GM12878 (cell line): ENCODE results near the gene GLUD1. TPM values are rescaled to one million over a fixed set of nuclear protein-coding genes. Genes with fewer than 3 reads are reported as not detected.

ENCODE experiments used
- ATAC-seq: fragments of 200-7000 bp; cut with Tn5 transposase; 3 replicates; pipeline ENCODE4 v1.9.1; 2020; ENCODE audit warnings: mild to moderate bottlenecking, moderate library complexity
- BruUV-seq: library from RNA; stranded (reverse); fragments of 400-500 nt; replicated peaks from 2 replicates; lab custom pipeline; 2021; lab: Mats Ljungman, UMichigan
- CTCF ChIA-PET: fragments of 300-600 bp; sonication (Branson Sonifier 250); formaldehyde crosslinking; extraction: SDS; loops from one replicate; lab custom pipeline; 2021; ENCODE audit warnings: inconsistent platforms; lab: Yijun Ruan, JAX
- POLR2A ChIA-PET: fragments of 350-600 bp; formaldehyde crosslinking; extraction: SDS; loops from one replicate; lab custom pipeline; 2021; ENCODE audit warnings: inconsistent platforms; lab: Charles Lee
- RAD21 ChIA-PET: fragments of 300-600 bp; sonication (Branson Sonifier 250); formaldehyde crosslinking; loops from one replicate; lab custom pipeline; 2023; ENCODE audit warnings: antibody characterized with exemption; ENCODE audit not compliant: unreplicated experiment; lab: Charles Lee
- SMC1A ChIA-PET: fragments of 300-600 bp; sonication (Branson Sonifier 250); formaldehyde crosslinking; loops from one replicate; lab custom pipeline; 2023; ENCODE audit not compliant: unreplicated experiment, uncharacterized antibody; lab: Charles Lee
- DNase-seq: peaks from one replicate; pipeline ENCODE4 v3.0.0-alpha.2; 2011; ENCODE audit warnings: low read depth, low spot score
- FAIRE-seq: peaks from 3 replicates; lab custom pipeline; 2011; peaks lifted over from hg19 to GRCh38; lab: Jason Lieb, UNC
- H2AFZ ChIP-seq: 2 replicates; pipeline ENCODE4 v1.6.0; 2011; ENCODE audit warnings: low read depth, low read length, control low read depth; ENCODE audit not compliant: control insufficient read depth
- H3K27ac ChIP-seq: 2 replicates; pipeline ENCODE4 v1.5.1; 2011; ENCODE audit warnings: control low read depth; ENCODE audit not compliant: control insufficient read depth, insufficient read depth
- H3K27me3 ChIP-seq, 2 experiments: replicated peaks in 1 of 2; 2 replicates each; pipeline versions ENCODE4 v1.6.0 to v1.6.1; 2011; ENCODE audit warnings: low read length in 1 of 2; ENCODE audit not compliant: control insufficient read depth in 2 of 2, insufficient read depth in 2 of 2
- H3K36me3 ChIP-seq, 2 experiments: 2 replicates each; pipeline ENCODE4 v1.5.1; 2011; ENCODE audit warnings: low read length in 1 of 2; ENCODE audit not compliant: control insufficient read depth in 2 of 2, insufficient read depth in 2 of 2
- H3K4me1 ChIP-seq: 2 replicates; pipeline ENCODE4 v1.6.1; 2011; ENCODE audit warnings: mild to moderate bottlenecking, low read length, moderate library complexity, mixed read lengths; ENCODE audit not compliant: control insufficient read depth, insufficient read depth
- H3K4me2 ChIP-seq: 2 replicates; pipeline ENCODE4 v1.6.0; 2011; ENCODE audit warnings: control low read depth; ENCODE audit not compliant: control insufficient read depth, insufficient read depth
- H3K4me3 ChIP-seq: fragments of 200-600 bp; sonication (generic); 2 replicates; pipeline ENCODE4 v1.5.1; 2016
- H3K79me2 ChIP-seq: 2 replicates; pipeline ENCODE4 v1.6.0; 2011; ENCODE audit warnings: low read length; ENCODE audit not compliant: control insufficient read depth, insufficient read depth
- H3K9ac ChIP-seq: 2 replicates; pipeline ENCODE4 v1.8.0; 2011; ENCODE audit warnings: low read length, control low read depth, mixed read lengths; ENCODE audit not compliant: control insufficient read depth, insufficient read depth
- H3K9me3 ChIP-seq: replicated peaks from 3 replicates; pipeline ENCODE4 v1.5.1; 2011; ENCODE audit warnings: mild to moderate bottlenecking, low read length; ENCODE audit not compliant: control insufficient read depth, insufficient read depth
- H4K20me1 ChIP-seq: 2 replicates; pipeline ENCODE4 v1.6.0; 2011; ENCODE audit not compliant: control insufficient read depth, insufficient read depth
- ASH2L ChIP-seq: fragments of 300-600, 200-600 bp; sonication (generic); IDR thresholded peaks from 2 replicates; pipeline ENCODE4 v1.6.1; 2017; ENCODE audit warnings: low read depth, mild to moderate bottlenecking, borderline replicate concordance
- CBFB ChIP-seq: IDR thresholded peaks from 2 replicates; pipeline ENCODE4 v1.6.1; 2016; ENCODE audit warnings: antibody characterized with exemption, low read depth
- E2F8 ChIP-seq: fragments of 450-650 bp; IDR thresholded peaks from 2 replicates; pipeline ENCODE4 v1.6.1; 2018; ENCODE audit warnings: mild to moderate bottlenecking, low read depth, moderate library complexity; ENCODE audit not compliant: partially characterized antibody
- JUNB ChIP-seq: IDR thresholded peaks from 2 replicates; pipeline ENCODE4 v1.6.1; 2016; ENCODE audit warnings: antibody characterized with exemption, mild to moderate bottlenecking
- MEF2B ChIP-seq: fragments of 450-650 bp; IDR thresholded peaks from 2 replicates; pipeline ENCODE4 v1.6.1; 2018; ENCODE audit warnings: mild to moderate bottlenecking, moderate library complexity; ENCODE audit not compliant: partially characterized antibody, poor library complexity, severe bottlenecking
- NR2C1 ChIP-seq: fragments of 450-650 bp; IDR thresholded peaks from 2 replicates; pipeline ENCODE4 v1.6.1; 2017; ENCODE audit warnings: antibody characterized with exemption, mild to moderate bottlenecking, moderate library complexity
- RB1 ChIP-seq: fragments of 450-650 bp; formaldehyde crosslinking; IDR thresholded peaks from 2 replicates; pipeline ENCODE4 v1.6.1; 2017; ENCODE audit warnings: mild to moderate bottlenecking, borderline replicate concordance
- SIX5 ChIP-seq: IDR thresholded peaks from 2 replicates; pipeline ENCODE4 v1.6.1; 2011; ENCODE audit warnings: mild to moderate bottlenecking, low read depth, low read length, moderate library complexity; ENCODE audit not compliant: severe bottlenecking
- SPI1 ChIP-seq: IDR thresholded peaks from 2 replicates; pipeline ENCODE4 v1.6.1; 2011; ENCODE audit warnings: low read depth, mild to moderate bottlenecking, low read length, moderate library complexity, borderline replicate concordance; ENCODE audit not compliant: insufficient read depth
- STAT1 ChIP-seq: fragments of 450-650 bp; conservative IDR thresholded peaks from 2 replicates; pipeline ENCODE4 v1.6.1; 2014; ENCODE audit warnings: antibody characterized with exemption, mild to moderate bottlenecking
- STAT3 ChIP-seq: IDR thresholded peaks from 2 replicates; pipeline ENCODE4 v1.6.1; 2011; ENCODE audit warnings: low read depth, low read length, improper control_type of control experiment
- TCF12 ChIP-seq: IDR thresholded peaks from 2 replicates; pipeline ENCODE4 v1.6.1; 2011; ENCODE audit warnings: low read depth, mild to moderate bottlenecking, low read length
- ZNF622 ChIP-seq: fragments of 450-650 bp; IDR thresholded peaks from 2 replicates; pipeline ENCODE4 v1.6.1; 2017; ENCODE audit warnings: mild to moderate bottlenecking, inconsistent platforms
- WGBS: methylation state at CpG from one replicate; pipeline ENCODE4 v1.1.6; 2016; ENCODE audit warnings: low lambda C conversion rate; ENCODE audit not compliant: insufficient replicate concordance, insufficient coverage; ENCODE audit errors: missing lambda C conversion rate; 5-methylcytosine and 5-hydroxymethylcytosine counted together
- in situ Hi-C: fragments of 300-500 bp; cut with MboI; formaldehyde crosslinking; loops from 9 replicates; pipeline ENCODE4 v1.14.3; 2018; ENCODE audit warnings: mixed read lengths
- intact Hi-C: fragments of 100-400 bp; cut with micrococcal nuclease; formaldehyde crosslinking; loops from one replicate; pipeline ENCODE4 v1.14.2; 2022; ENCODE audit not compliant: unreplicated experiment
- polyA plus RNA-seq, 11 experiments: library from polyadenylated mRNA; depleted of rRNA in 4 of 11; unstranded in 6 of 11; stranded (reverse) in 5 of 11; fragments of >200 nt; fragmentation: Nextera tagmentation in 4 of 11; fragmentation: Illumina TruSeq in 1 of 11; extraction: Ambion mirVana in 4 of 11; extraction: Trizol in 1 of 11; gene quantifications; 1 replicate in 1 of 11; 2 replicates in 10 of 11; pipeline versions ENCODE4 v1.2.1 to v1.2.3, GENCODE V29; 2011 to 2016; ENCODE audit warnings: inconsistent platforms in 2 of 11, missing spikeins in 2 of 11, low read depth in 1 of 11
- total RNA-seq, 4 experiments: library from RNA; depleted of rRNA in 3 of 4; stranded (reverse); fragments of >200 nt in 3 of 4; fragmentation: Illumina TruSeq in 1 of 4; extraction: Trizol in 1 of 4; gene quantifications; 2 replicates each; pipeline versions ENCODE4 v1.2.1 to v1.2.3, GENCODE V29; 2013 to 2021
- TF ChIP-seq, protein P1 (sequence below): IDR thresholded peaks from 2 replicates; pipeline ENCODE4 v1.6.1; 2011; ENCODE audit warnings: low read depth, mild to moderate bottlenecking, low read length, moderate library complexity, borderline replicate concordance; ENCODE audit errors: extremely low read depth

GLUD1 gene
- total and polyA plus RNA-seq, 10 of the 15 experiments (the other 5 are each of a cell fraction or from before 2014, with no cell fraction given): 26.1 to 109 (median 81.4) TPM

DNA sequence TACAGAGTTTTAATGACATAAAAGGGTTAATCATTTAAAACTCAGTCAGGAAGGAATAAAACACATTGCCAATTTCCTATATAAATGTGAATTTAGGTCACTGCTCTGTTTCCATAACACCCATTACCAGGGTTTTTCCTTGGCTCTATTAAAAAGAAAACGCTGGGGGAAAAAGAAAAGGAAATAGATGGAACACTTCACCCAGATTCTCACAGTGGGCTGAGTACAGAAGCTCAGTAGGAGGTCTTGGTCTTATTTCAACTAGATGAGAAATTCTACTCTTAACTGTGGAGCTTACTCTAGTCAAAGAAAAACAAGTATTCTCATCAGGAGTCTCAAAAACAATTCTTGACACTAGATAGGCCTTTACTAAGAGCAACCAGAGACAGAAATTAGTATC lies 36.5 kb downstream of the GLUD1 start:
- Histone ChIP-seq H3K27ac (no peak overlapping the region), H3K4me2 (no peak overlapping the region), H3K79me2 (no peaks in the 10 kb centered on the region), H3K4me1 (peaks cover 7% of the 10 kb centered on the region), H3K27me3 (no peaks in the 10 kb centered on the region), H3K4me3 (no peak overlapping the region), H3K36me3 (peaks cover 4 to 21% of the 10 kb centered on the region in 2 experiments), H3K9ac (no peak overlapping the region), H4K20me1 (no peaks in the 10 kb centered on the region), H2AFZ (no peak overlapping the region), H3K9me3 (no peaks in the 10 kb centered on the region)
- FAIRE-seq (no peak), DNase-seq (no peak), ATAC-seq (no peak)
- POLR2A ChIA-PET: no interaction called here
- 100% methylated on average over 1 of the region's 1 CpG for WGBS
- BruUV-seq: no TSS peak
- TF ChIP-seq STAT1 (no peak), TCF12 (no peak), ASH2L (no peak), NR2C1 (no peak), CBFB (no peak), RB1 (no peak), SIX5 (no peak), SPI1 (no peak), MEF2B (no peak), STAT3 (no peak), JUNB (no peak), E2F8 (no peak), ZNF622 (no peak)
- TF ChIP-seq, protein P1, sequence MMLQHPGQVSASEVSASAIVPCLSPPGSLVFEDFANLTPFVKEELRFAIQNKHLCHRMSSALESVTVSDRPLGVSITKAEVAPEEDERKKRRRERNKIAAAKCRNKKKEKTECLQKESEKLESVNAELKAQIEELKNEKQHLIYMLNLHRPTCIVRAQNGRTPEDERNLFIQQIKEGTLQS: no peak
- in situ Hi-C loops: no loop called here
- intact Hi-C loops: no loop called here
- SMC1A ChIA-PET: interaction anchor here (1.1 kb wide), 1 partner anchor 20 kb away, joined by 3 read pairs; no protein-coding TSS in a partner anchor
- CTCF ChIA-PET: no interaction called here
- RAD21 ChIA-PET: no interaction called here
